ENCODE data around the gene CYB5D1.
A peak's percentile ranks its signal among the peaks of the same experiment; 100 is the strongest.

The CYB5D1 gene

DNA sequence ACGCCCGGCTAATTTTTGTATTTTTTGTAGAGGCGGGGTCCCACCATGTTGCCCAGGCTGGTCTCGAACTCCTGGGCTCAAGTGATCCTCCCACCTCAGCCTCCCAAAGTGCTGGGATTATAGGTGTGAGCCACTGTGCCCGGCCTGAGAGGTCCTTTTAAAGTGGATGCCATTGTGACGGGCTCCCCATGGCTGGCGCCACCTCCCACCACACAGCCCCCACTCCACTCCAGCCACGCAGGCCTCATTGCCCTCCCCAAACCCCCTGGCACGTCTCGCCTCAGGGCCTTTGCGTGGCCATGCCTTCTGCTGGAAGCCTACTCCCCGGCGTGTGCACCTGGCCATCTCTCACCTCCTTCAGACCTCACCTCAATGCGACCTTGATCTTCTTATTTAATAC, 35.7 kb upstream of the CYB5D1 start:
- FAIRE-seq (no peak), DNase-seq (ENCODE audit: insufficient read length) (no peak)
- TF ChIP-seq POLR2A (IDR thresholded peaks at IDR 0.05; ENCODE audit: low read depth, low read length): no peak
- TF ChIP-seq POLR2AphosphoS5 (IDR thresholded peaks at IDR 0.05; ENCODE audit: low read depth, low read length): no peak
- TF ChIP-seq TAF1 (IDR thresholded peaks at IDR 0.05; ENCODE audit: borderline replicate concordance, low read depth, low read length): no peak

DNA sequence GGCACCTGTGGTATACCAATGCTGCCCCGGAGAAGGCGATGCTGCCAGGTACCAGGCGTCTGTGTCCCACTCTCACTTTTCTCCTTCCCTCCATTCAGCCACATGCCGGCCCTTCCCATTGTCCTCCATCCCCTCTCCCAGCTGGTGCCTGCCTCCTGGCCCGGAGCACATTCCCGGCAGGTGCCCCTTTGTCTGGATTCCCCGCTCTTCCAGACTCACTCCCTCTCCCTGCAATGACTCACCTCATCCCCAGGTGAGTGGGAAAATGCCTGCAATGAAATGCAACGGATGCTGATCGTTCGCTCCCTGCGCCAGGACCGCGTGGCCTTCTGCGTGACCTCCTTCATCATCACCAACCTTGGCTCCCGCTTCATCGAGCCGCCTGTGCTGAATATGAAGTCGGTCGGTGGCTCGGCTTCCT, 34.2 kb upstream of the CYB5D1 start:
- TF ChIP-seq POLR2AphosphoS5 (IDR thresholded peaks at IDR 0.05; ENCODE audit: low read depth, low read length) (no peak), TAF1 (IDR thresholded peaks at IDR 0.05; ENCODE audit: borderline replicate concordance, low read depth, low read length) (no peak), POLR2A (IDR thresholded peaks at IDR 0.05; ENCODE audit: low read depth, low read length) (no peak)
- DNase-seq (ENCODE audit: insufficient read length): no peak
- no peak for FAIRE-seq

- FAIRE-seq: no peak
- DNase-seq (ENCODE audit: insufficient read length): no peak
- TF ChIP-seq POLR2AphosphoS5 (IDR thresholded peaks at IDR 0.05; ENCODE audit: low read depth, low read length) (no peak), POLR2A (IDR thresholded peaks at IDR 0.05; ENCODE audit: low read depth, low read length) (no peak), TAF1 (IDR thresholded peaks at IDR 0.05; ENCODE audit: borderline replicate concordance, low read depth, low read length) (no peak)
Observed at GRCh38 chr17:7824021-7824924, 33.5 kb upstream of the CYB5D1 start.

GRCh38 chr17:7825206-7825990, 32.4 kb upstream of the CYB5D1 start:
- peak; percentile 36 for FAIRE-seq
- TF ChIP-seq POLR2AphosphoS5 (IDR thresholded peaks at IDR 0.05; ENCODE audit: low read depth, low read length): no peak
- TF ChIP-seq POLR2A (IDR thresholded peaks at IDR 0.05; ENCODE audit: low read depth, low read length): no peak
- TF ChIP-seq TAF1 (IDR thresholded peaks at IDR 0.05; ENCODE audit: borderline replicate concordance, low read depth, low read length): no peak
- DNase-seq (ENCODE audit: insufficient read length): no peak

- TF ChIP-seq POLR2A (IDR thresholded peaks at IDR 0.05; ENCODE audit: low read depth, low read length): no peak
- no peak for TF ChIP-seq TAF1 (IDR thresholded peaks at IDR 0.05; ENCODE audit: borderline replicate concordance, low read depth, low read length)
- no peak for TF ChIP-seq POLR2AphosphoS5 (IDR thresholded peaks at IDR 0.05; ENCODE audit: low read depth, low read length)
- FAIRE-seq (no peak), DNase-seq (ENCODE audit: insufficient read length) (no peak)
Observed at GRCh38 chr17:7830616-7831015, 27.2 kb upstream of the CYB5D1 start.

DNA sequence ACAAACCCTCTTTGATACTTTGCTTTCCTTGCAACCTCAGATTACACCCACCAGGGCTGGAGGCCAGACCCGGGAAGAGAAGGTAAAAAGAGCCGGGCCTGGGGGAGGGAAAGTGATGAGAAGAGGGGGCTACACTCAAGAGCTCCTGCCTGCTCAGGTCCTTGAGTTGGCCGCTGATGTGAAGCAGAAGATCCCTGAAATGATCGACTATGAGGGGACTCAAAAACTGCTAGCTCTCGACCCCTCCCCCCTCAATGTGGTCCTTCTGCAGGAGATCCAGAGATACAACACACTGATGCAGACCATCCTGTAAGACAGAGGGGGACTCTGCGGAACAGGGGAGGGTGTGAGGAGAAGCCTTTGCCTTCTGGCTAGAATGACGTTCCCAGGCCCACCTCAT, 26.6 kb upstream of the CYB5D1 start:
- TF ChIP-seq POLR2A (IDR thresholded peaks at IDR 0.05; ENCODE audit: low read depth, low read length): no peak
- TF ChIP-seq TAF1 (IDR thresholded peaks at IDR 0.05; ENCODE audit: borderline replicate concordance, low read depth, low read length): no peak
- no peak for TF ChIP-seq POLR2AphosphoS5 (IDR thresholded peaks at IDR 0.05; ENCODE audit: low read depth, low read length)
- DNase-seq (ENCODE audit: insufficient read length) (no peak), FAIRE-seq (no peak)

DNA sequence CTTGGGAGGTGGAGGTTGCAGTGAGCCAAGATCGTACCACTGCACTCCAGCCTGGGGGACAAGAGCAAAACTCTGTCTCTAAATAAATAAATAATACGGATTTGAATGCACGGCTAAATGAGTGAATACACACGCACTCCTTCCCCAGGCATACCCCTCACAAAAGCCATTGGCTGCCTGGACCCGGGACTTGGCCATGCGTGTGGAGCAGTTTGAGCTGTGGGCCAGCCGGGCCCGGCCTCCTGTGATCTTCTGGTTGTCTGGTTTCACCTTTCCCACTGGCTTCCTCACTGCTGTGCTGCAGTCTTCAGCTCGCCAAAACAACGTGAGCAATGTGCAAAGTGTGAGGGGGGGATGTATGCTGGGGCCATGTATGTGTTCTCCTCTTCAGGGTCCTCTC, 25.4 kb upstream of the CYB5D1 start:
- no peak for TF ChIP-seq TAF1 (IDR thresholded peaks at IDR 0.05; ENCODE audit: borderline replicate concordance, low read depth, low read length)
- no peak for DNase-seq (ENCODE audit: insufficient read length)
- FAIRE-seq: no peak

- no peak for TF ChIP-seq POLR2AphosphoS5 (IDR thresholded peaks at IDR 0.05; ENCODE audit: low read depth, low read length)
- no peak for TF ChIP-seq POLR2A (IDR thresholded peaks at IDR 0.05; ENCODE audit: low read depth, low read length)
- no peak for TF ChIP-seq TAF1 (IDR thresholded peaks at IDR 0.05; ENCODE audit: borderline replicate concordance, low read depth, low read length)
- DNase-seq (ENCODE audit: insufficient read length) (no peak), FAIRE-seq (no peak)
Observed at GRCh38 chr17:7833011-7833794, 24.6 kb upstream of the CYB5D1 start.

DNA sequence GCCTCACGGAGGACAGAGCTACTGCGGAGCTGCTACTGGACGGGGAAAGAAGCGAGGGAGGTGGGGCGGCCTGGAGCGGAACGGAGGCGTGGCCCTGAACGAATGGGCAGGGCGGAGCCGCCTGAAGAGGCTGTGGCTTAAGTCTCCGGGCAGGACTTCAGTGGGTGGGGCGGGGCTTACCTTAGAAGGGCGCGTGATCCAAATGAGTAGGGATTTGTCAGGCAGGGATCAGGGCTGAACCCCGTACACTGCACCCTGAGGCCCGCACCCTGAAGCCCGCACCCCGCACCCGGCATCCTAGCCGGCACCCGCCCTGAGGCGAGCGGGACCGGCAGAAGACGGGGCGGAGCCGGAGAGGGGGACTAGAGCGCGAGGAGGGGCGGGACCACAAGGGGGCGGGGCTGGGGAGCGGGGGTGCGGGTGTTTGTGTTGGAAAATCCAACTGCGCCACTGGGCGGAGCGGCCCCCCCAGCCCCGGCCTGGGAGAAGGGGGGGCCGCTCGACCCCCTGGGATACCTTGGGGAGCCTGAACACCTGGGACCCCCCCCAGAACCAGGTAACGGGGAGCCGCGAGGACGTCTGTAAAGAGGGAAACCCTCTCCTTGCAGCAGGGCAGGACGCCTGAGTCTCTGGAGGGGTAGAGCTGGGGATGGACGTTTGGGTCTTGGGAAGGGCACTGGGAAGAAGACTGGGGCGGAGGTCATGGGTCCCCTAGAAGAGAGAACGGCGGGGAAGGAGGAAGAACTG, 23.8 kb upstream of the CYB5D1 start, which contains the start of gene KDM6B:
Gene KDM6B, plus strand, starts transcription at position 423 of the 747 bp plus-strand sequence. CDS start 11,338 bp downstream, outside the sequence.
- no peak for TF ChIP-seq TAF1 (IDR thresholded peaks at IDR 0.05; ENCODE audit: borderline replicate concordance, low read depth, low read length)
- no peak for TF ChIP-seq POLR2AphosphoS5 (IDR thresholded peaks at IDR 0.05; ENCODE audit: low read depth, low read length)
- TF ChIP-seq POLR2A (IDR thresholded peaks at IDR 0.05; ENCODE audit: low read depth, low read length): no peak
- peak; percentile 85 for DNase-seq (ENCODE audit: insufficient read length)
- peak; percentile 94 for FAIRE-seq

- FAIRE-seq: no peak
- DNase-seq (ENCODE audit: insufficient read length): no peak
Observed at GRCh38 chr17:7834542-7834956, 23.3 kb upstream of the CYB5D1 start.

More at GRCh38 chr17:7834542-7834956, 23.3 kb upstream of the CYB5D1 start:
- no peak for TF ChIP-seq POLR2AphosphoS5 (IDR thresholded peaks at IDR 0.05; ENCODE audit: low read depth, low read length)
- TF ChIP-seq TAF1 (IDR thresholded peaks at IDR 0.05; ENCODE audit: borderline replicate concordance, low read depth, low read length): no peak
- TF ChIP-seq POLR2A (IDR thresholded peaks at IDR 0.05; ENCODE audit: low read depth, low read length): no peak

Measured in GM12892 (cell line).